HG03520 (cell line): Measurements from ENCODE around the gene CD68.

ENCODE experiments used
- ATAC-seq: cut with Tn5 transposase; IDR thresholded peaks from one replicate; pipeline ENCODE4 v1.9.1; 2021; ENCODE audit warnings: mild to moderate bottlenecking, moderate library complexity; ENCODE audit not compliant: unreplicated experiment

Gene CD68

DNA sequence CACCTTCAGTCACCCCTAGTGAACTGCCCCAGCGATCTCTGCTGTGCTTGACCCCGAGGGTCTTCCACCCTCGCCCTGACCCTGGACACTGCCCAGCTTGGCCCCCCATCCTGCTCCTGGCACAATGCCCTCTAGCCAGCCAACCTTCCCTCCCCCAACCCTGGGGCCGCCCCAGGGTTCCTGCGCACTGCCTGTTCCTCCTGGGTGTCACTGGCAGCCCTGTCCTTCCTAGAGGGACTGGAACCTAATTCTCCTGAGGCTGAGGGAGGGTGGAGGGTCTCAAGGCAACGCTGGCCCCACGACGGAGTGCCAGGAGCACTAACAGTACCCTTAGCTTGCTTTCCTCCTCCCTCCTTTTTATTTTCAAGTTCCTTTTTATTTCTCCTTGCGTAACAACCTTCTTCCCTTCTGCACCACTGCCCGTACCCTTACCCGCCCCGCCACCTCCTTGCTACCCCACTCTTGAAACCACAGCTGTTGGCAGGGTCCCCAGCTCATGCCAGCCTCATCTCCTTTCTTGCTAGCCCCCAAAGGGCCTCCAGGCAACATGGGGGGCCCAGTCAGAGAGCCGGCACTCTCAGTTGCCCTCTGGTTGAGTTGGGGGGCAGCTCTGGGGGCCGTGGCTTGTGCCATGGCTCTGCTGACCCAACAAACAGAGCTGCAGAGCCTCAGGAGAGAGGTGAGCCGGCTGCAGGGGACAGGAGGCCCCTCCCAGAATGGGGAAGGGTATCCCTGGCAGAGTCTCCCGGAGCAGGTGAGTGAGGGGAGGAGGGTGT, 20.7 kb upstream of the CD68 start, which contains the start of gene TNFSF13:
Gene TNFSF13, plus strand, starts transcription at position 207 of the 776 bp plus-strand sequence. Its CDS starts 290 bp downstream, at position 497.
- ATAC-seq, result no peak

GRCh38 chr17:7559320-7560171, 19.9 kb upstream of the CD68 start:
- ATAC-seq, result no peak

DNA sequence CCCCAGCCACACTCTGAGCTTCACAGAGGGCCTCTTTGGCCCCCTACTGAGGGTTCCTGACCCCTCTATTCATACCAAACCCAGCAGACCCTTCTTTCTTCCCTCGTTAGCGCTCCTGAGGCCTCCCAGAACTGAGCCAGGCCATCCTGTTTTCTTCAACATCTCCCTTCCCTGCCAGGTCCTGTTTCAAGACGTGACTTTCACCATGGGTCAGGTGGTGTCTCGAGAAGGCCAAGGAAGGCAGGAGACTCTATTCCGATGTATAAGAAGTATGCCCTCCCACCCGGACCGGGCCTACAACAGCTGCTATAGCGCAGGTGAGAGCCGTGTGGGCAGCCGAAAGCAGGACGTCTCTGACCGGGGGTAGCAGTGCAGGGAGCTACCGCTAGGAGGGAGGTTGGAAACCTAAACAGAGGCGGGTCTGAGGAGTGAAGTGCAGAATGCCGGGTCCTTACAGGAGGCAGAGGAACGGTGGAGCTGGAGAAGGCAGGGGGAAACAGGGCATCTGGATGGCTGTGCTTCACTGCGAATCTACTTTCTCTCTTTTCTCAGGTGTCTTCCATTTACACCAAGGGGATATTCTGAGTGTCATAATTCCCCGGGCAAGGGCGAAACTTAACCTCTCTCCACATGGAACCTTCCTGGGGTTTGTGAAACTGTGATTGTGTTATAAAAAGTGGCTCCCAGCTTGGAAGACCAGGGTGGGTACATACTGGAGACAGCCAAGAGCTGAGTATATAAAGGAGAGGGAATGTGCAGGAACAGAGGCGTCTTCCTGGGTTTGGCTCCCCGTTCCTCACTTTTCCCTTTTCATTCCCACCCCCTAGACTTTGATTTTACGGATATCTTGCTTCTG, 19.0 kb upstream of the CD68 start:
- no peak for ATAC-seq

- no peak for ATAC-seq
Observed at GRCh38 chr17:7561028-7561575, 18.3 kb upstream of the CD68 start.

GRCh38 chr17:7561589-7562207, 17.7 kb upstream of the CD68 start, which contains the start of gene SENP3:
Gene SENP3, plus strand, starts transcription at chr17:7561919. Its CDS starts 1,158 bp downstream, at chr17:7563077.
- ATAC-seq, result peak; percentile 41

GRCh38 chr17:7562208-7562605, 17.2 kb upstream of the CD68 start:
- peak; percentile 3 for ATAC-seq

DNA sequence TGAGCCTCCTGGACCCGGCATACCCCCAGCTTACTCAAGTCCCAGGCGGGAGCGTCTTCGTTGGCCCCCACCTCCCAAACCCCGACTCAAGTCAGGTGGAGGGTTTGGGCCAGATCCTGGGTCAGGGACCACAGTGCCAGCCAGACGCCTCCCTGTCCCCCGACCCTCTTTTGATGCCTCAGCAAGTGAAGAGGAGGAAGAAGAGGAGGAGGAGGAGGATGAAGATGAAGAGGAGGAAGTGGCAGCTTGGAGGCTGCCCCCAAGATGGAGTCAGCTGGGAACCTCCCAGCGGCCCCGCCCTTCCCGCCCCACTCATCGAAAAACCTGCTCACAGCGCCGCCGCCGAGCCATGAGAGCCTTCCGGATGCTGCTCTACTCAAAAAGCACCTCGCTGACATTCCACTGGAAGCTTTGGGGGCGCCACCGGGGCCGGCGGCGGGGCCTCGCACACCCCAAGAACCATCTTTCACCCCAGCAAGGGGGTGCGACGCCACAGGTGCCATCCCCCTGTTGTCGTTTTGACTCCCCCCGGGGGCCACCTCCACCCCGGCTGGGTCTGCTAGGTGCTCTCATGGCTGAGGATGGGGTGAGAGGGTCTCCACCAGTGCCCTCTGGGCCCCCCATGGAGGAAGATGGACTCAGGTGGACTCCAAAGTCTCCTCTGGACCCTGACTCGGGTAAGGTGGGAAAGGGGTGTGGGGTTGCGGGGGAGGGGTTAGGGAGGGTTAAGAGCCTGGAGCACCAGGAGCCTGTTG, 16.1 kb upstream of the CD68 start:
- no peak for ATAC-seq

DNA sequence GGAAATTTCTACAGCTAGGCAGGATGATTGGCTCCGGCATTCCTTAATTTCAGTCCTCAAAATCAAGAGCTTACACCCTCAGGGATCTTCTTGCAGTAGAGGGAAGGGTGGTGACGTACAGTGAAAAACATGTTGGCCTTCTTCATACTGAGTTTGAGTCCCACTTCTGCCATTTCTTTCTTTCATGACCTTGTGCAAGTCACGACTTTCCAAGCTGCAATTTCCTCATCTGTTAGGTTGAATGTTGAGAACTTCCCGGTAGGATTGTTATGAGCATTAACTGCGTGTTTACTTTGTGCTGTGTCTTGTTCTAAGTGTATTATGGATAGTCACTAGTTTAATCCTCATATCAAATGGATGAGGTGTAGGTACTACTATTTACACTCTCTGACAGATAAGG, 9.9 kb upstream of the CD68 start:
- no peak for ATAC-seq

- ATAC-seq, result no peak
Observed at GRCh38 chr17:7570351-7570750, 9.1 kb upstream of the CD68 start.

GRCh38 chr17:7572338-7572587, 7.2 kb upstream of the CD68 start:
- no peak for ATAC-seq

GRCh38 chr17:7572588-7573323, 6.7 kb upstream of the CD68 start:
- ATAC-seq, result peak; percentile 88

DNA sequence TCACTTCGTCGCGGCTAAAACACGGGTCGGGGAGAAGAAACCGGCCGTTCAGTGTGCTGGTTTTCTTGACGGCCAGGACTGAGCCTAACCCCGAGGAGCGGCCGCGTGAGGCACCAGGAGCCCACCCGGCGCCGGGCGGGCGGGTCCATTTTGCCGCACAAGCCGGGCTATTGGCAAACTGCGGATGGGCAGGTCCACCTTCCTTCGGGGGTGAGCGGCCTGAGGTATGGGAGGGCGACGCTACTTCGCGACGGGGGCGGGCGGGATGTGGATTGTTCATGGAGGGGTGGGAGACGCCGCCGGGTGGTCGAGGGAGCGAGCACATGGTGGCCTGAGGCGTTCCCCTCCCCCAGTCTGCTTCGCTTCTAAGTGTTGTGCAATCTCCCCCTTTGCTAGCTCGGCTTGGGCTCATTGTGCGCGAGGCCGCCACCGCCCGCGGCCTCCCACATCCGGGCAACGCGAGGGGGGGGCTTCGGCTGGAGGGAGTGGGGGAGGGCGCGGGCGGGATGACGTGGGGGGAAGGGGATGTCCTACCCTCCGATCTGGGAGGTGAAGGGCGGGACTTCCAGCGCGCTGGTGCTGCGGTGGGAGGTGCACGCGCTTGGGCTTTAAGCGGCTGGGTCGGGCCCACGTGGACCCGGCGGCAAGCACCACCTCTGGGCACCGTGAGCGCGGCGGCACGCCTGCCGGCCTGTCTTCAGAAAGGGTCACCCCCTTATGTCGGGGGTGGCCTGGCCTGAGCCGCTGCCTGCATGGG, 5.9 kb upstream of the CD68 start:
- no peak for ATAC-seq

DNA sequence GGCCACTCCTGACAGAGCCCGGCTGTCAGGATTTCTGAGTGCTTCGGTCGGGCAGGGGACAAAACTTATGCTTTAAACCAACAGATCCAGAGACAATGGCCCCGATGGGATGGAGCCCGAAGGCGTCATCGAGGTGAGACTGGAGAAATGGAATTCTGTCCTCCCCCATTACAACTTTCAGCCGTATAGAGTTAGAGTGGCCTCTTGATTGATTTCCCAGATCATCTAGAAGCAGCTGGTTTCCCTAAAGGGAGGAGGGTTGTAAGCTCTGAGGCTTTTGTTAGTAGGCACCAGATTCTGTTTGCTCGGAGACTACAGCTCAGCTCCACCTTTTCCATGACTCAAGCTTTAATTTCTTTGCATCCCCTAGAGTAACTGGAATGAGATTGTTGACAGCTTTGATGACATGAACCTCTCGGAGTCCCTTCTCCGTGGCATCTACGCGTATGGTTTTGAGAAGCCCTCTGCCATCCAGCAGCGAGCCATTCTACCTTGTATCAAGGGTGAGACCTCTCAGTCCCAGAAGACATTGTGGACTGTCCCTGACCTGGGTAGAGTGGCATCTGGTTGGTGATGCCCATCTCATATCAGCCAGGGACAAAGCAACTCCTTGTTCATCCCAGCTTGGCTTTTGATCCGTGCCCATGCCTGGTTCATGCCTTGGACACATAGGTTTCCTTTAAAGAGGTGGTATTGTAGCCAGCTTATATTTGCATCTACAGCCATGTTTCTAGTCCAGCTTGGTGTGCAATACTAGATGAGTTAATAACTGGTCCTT, 5.1 kb upstream of the CD68 start:
- no peak for ATAC-seq

DNA sequence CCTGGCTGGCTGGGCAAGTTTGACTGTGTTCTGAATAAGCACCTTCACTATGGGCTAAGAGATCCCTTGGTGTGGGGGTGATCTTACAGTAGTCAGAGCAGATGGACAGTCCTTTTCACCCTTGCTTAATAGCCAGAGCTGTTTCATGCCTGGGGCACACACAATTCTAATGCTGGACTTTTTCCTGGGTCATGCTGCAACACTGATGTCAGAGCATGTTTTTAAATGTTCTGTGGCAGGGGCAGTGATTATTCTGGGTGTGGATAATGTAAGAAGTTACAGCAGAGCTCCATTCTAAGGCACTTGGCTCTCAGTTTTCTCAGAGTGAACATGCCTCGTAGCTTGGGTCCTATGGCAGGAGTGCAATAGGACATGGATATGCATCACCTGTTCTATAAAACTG, 4.0 kb upstream of the CD68 start:
- no peak for ATAC-seq

GRCh38 chr17:7575959-7576358, 3.5 kb upstream of the CD68 start:
- no peak for ATAC-seq

DNA sequence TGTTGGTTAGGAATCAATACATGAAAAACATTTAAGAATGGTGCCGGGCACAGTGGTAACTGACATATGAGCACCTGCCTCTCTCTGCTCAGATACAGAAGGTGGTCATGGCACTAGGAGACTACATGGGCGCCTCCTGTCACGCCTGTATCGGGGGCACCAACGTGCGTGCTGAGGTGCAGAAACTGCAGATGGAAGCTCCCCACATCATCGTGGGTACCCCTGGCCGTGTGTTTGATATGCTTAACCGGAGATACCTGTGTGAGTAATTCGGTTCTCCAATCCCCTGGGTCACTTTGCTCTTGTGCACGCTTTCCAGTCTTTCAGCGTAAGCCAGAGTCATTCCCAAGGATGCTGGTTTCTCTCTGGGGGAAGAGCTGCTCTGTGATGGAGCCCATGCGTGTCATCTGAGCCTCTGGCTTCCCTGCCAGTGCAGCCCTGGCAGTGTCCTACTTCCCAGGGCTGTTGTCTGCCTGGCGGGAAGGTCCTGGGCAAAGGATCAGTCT, 3.0 kb upstream of the CD68 start:
- ATAC-seq, result no peak
